Natural killer cell (primary cell): Measurements from ENCODE around the gene PACRG. TPM values are rescaled to one million over a fixed set of nuclear protein-coding genes. Genes with fewer than 3 reads are reported as not detected.
"Not testable (repeated sequence)": the region's sequence is repeated elsewhere in the genome, so short reads cannot be mapped to it uniquely, and the experiment has no call there.

Experiments
- ATAC-seq, 3 donors: fragments of 150-1000 bp in 2 of 3; fragments of 200-7000 bp in 1 of 3; cut with Tn5 transposase; 1 replicate in 1 of 3; 2 replicates in 2 of 3; pipeline ENCODE4 v1.10.0; 2021; ENCODE audit warnings: mild to moderate bottlenecking in 2 of 3, moderate library complexity in 2 of 3
- DNase-seq, 2 donors: peaks; one replicate each; pipeline versions ENCODE4 v3.0.0 to v3.0.0-alpha.2; 2013 to 2021; ENCODE audit warnings: mixed read lengths in 1 of 2
- H3K27ac ChIP-seq: one replicate; pipeline ENCODE4 v1.5.1; 2013; ENCODE audit warnings: mild to moderate bottlenecking, low read length
- H3K27me3 ChIP-seq: one replicate; pipeline ENCODE4 v1.6.1; 2013; ENCODE audit warnings: low read length; ENCODE audit not compliant: control insufficient read depth, insufficient read depth
- H3K36me3 ChIP-seq: one replicate; pipeline ENCODE4 v1.6.1; 2013; ENCODE audit warnings: low read length; ENCODE audit not compliant: control insufficient read depth, insufficient read depth
- H3K4me1 ChIP-seq: one replicate; pipeline ENCODE4 v1.6.1; 2013; ENCODE audit warnings: low read length; ENCODE audit not compliant: control insufficient read depth, insufficient read depth
- H3K4me3 ChIP-seq: one replicate; pipeline ENCODE4 v1.5.1; 2013; ENCODE audit warnings: low read length
- H3K9me3 ChIP-seq: one replicate; pipeline ENCODE4 v1.6.1; 2013; ENCODE audit warnings: low read length; ENCODE audit not compliant: control insufficient read depth, insufficient read depth
- H3K27ac Mint-ChIP-seq, 2 donors: one replicate each; pipeline ENCODE4 v1.8.0; 2022; ENCODE audit warnings: mild to moderate bottlenecking in 2 of 2, mixed read lengths in 2 of 2, moderate library complexity in 1 of 2
- H3K27me3 Mint-ChIP-seq, 2 donors: one replicate each; pipeline ENCODE4 v1.8.0; 2022; ENCODE audit warnings: low read depth in 2 of 2, mixed read lengths in 2 of 2
- H3K36me3 Mint-ChIP-seq: one replicate; pipeline ENCODE4 v1.8.0; 2022; ENCODE audit warnings: mixed read lengths
- H3K4me1 Mint-ChIP-seq, 2 donors: one replicate each; pipeline ENCODE4 v1.8.0; 2022; ENCODE audit warnings: mixed read lengths in 2 of 2
- H3K4me3 Mint-ChIP-seq: one replicate; pipeline ENCODE4 v1.8.0; 2022; ENCODE audit warnings: mild to moderate bottlenecking, moderate library complexity, mixed read lengths
- H3K9me3 Mint-ChIP-seq, 2 donors: one replicate each; pipeline ENCODE4 v1.8.0; 2022; ENCODE audit warnings: mixed read lengths in 2 of 2
- CTCF ChIP-seq: fragments of 200-600 bp; IDR thresholded peaks from one replicate; pipeline ENCODE4 v1.8.0; 2022; ENCODE audit warnings: antibody characterized with exemption
- WGBS: methylation state at CpG from one replicate; pipeline ENCODE4 v1.1.7; 2013; ENCODE audit warnings: missing lambda C conversion rate; ENCODE audit not compliant: insufficient coverage; 5-methylcytosine and 5-hydroxymethylcytosine counted together
- intact Hi-C: fragments of 100-400 bp; cut with micrococcal nuclease; formaldehyde crosslinking; loops from one replicate; pipeline ENCODE4 v1.14.2; 2022
- total RNA-seq, 4 donors: library from RNA; stranded (reverse); fragments of 120-200 nt in 1 of 4; gene quantifications; one replicate each; pipeline versions ENCODE4 v1.2.3 to v1.2.4, GENCODE V29; 2013 to 2022

PACRG gene
- total RNA-seq = under 1 TPM in 1 of 3 donors, not detected in 2; 0.52 TPM
- 0.29 TPM for total RNA-seq (2013)

DNA sequence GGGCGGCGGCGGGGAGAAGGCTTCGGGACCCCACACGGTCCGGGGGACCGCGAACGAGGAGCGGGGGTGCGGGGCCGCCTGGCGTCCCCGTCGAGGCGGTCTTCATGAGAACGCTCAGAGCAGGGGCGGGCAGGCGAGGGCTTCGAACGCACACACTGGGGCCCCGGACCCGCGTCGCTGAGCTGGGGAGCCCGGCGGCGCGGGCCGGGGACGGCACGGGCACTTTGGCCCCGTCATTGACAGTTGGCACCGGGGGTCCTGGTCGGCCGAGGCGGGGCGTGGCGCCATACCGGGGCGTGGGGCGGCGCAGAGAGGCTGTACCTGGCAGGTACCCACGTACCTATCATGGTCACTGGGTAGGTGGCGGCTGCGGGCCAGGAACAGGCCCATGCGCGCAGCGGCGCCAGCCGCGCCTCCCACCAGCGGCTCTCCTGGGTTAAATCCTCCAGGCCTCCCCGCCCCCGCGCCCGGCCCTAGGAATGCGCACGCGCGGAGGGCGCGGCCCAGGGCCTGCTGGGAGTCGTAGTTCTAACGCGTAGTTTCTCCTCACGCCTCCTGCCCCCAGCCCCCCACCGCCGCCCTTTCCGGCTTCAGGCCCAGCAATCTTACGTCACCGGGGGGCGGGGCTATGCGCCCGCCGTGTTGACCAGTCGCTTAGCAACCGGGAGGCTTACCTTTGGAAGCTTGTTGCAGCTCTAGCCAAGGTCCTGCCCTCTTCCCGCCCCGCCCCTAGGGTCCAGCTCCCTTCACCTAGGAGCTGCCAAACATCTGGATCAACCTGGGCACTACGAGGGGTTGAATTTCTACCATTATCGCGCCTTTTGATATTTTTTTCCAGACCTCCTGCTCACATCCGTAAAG lies at the start of gene PACRG, which contains the start of gene PRKN:
Gene PACRG, plus strand, starts transcription at position 653 of the 861 bp plus-strand sequence.
Gene PRKN, minus strand, starts transcription at position 445 of the 861 bp plus-strand sequence.
- Mint-ChIP-seq H3K9me3 (no peaks in the 10 kb centered on the region), H3K27me3 (no peaks in the 10 kb centered on the region), H3K36me3 (no peaks in the 10 kb centered on the region), H3K27ac (peak within 1 kb of the TSS; percentile 87 to 89), H3K4me1 (peaks cover 14 to 15% of the 10 kb centered on the region in 2 donors), H3K4me3 (peak within 1 kb of the TSS; percentile 83)
- Histone ChIP-seq H3K4me1 (peaks cover 11% of the 10 kb centered on the region), H3K4me3 (peak within 1 kb of the TSS; percentile 77), H3K9me3 (no peaks in the 10 kb centered on the region), H3K36me3 (no peaks in the 10 kb centered on the region), H3K27ac (peak within 1 kb of the TSS; percentile 74), H3K27me3 (no peaks in the 10 kb centered on the region)
- intact Hi-C loops = loop anchor here (10.0 kb wide), 1 partner anchor 687 kb away; the partner anchor contains the start of gene QKI
- ATAC-seq = peak; percentile 91 to 97 (median 93)
- no peak for TF ChIP-seq CTCF
- peak; percentile 96 to 97 for DNase-seq
- 2% methylated on average over 84 of the region's 84 CpGs for WGBS

- H3K36me3 ChIP-seq, H3K27me3 Mint-ChIP-seq, H3K27ac Mint-ChIP-seq, H3K4me3 Mint-ChIP-seq, H3K9me3 Mint-ChIP-seq, H3K27me3 ChIP-seq, intact Hi-C loops, DNase-seq, H3K36me3 Mint-ChIP-seq, H3K27ac ChIP-seq, H3K4me1 ChIP-seq, H3K4me1 Mint-ChIP-seq, ATAC-seq, H3K9me3 ChIP-seq, H3K4me3 ChIP-seq: not testable (repeated sequence)
- WGBS = 88% methylated on average over 5 of the region's 7 CpGs
Measured at GRCh38 chr6:162678896-162679295, 48.9 kb upstream of the PACRG start.

- Histone ChIP-seq H3K27ac (no peak overlapping the region), H3K4me1 (no peaks in the 10 kb centered on the region), H3K4me3 (no peak overlapping the region), H3K9me3 (no peaks in the 10 kb centered on the region), H3K27me3 (no peaks in the 10 kb centered on the region), H3K36me3 (no peaks in the 10 kb centered on the region)
- Mint-ChIP-seq H3K4me3 (no peak overlapping the region), H3K4me1 (no peaks in the 10 kb centered on the region), H3K36me3 (no peaks in the 10 kb centered on the region), H3K27ac (no peak overlapping the region), H3K27me3 (no peaks in the 10 kb centered on the region), H3K9me3 (peaks cover 4 to 5% of the 10 kb centered on the region in 2 donors)
- no CpG with 5 or more reads among the region's 1 CpG for WGBS
- no peak for DNase-seq
- intact Hi-C loops = no loop called here
- TF ChIP-seq CTCF = no peak
- no peak for ATAC-seq
Measured at GRCh38 chr6:162679681-162680080, 48.1 kb upstream of the PACRG start.

- H3K4me3 ChIP-seq = no peak overlapping the region
- Mint-ChIP-seq H3K9me3 (peaks cover 2 to 3% of the 10 kb centered on the region in 2 donors), H3K27me3 (no peaks in the 10 kb centered on the region), H3K36me3 (no peaks in the 10 kb centered on the region), H3K27ac (no peak overlapping the region), H3K4me1 (no peaks in the 10 kb centered on the region), H3K4me3 (no peak overlapping the region)
- no peak for TF ChIP-seq CTCF
- no peak overlapping the region for H3K27ac ChIP-seq
- intact Hi-C loops = no loop called here
- ATAC-seq = no peak
- no peak for DNase-seq
- no peaks in the 10 kb centered on the region for H3K27me3 ChIP-seq
- no peaks in the 10 kb centered on the region for H3K4me1 ChIP-seq
- H3K9me3 ChIP-seq = no peaks in the 10 kb centered on the region
- H3K36me3 ChIP-seq = no peaks in the 10 kb centered on the region
Measured at GRCh38 chr6:162680367-162680766, 47.4 kb upstream of the PACRG start.
